ENCODE results near the gene DCLK3. TPM values are rescaled to one million over a fixed set of nuclear protein-coding genes. Genes with fewer than 3 reads are reported as not detected.

DCLK3 gene
- total and polyA plus RNA-seq, 10 of the 15 experiments (the other 5 are each of a cell fraction or from before 2014, with no cell fraction given), result not detected

GRCh38 chr3:36796881-36797280 is 32.5 kb upstream of the DCLK3 start:
- intact Hi-C loops (cut with micrococcal nuclease; ENCODE audit: unreplicated experiment), result loop anchor here (10.0 kb wide), 1 partner anchor 418 kb away; no protein-coding TSS in a partner anchor
- SMC1A ChIA-PET (ENCODE audit: uncharacterized antibody, unreplicated experiment), result no interaction called here
- in situ Hi-C loops (cut with MboI), result no loop called here
- RAD21 ChIA-PET (ENCODE audit: unreplicated experiment), result no interaction called here
- Histone ChIP-seq H3K27me3 (replicated peaks in 1 of 2; ENCODE audit: control insufficient read depth in 2 of 2, insufficient read depth in 2 of 2, low read length in 1 of 2) (no peaks in the 10 kb centered on the region; a peak in 1 of 4 replicates), H3K4me2 (ENCODE audit: control insufficient read depth, insufficient read depth) (no peak overlapping the region), H3K79me2 (ENCODE audit: control insufficient read depth, insufficient read depth, low read length) (no peaks in the 10 kb centered on the region), H3K36me3 (ENCODE audit: control insufficient read depth in 2 of 2, insufficient read depth in 2 of 2, low read length in 1 of 2) (no peaks in the 10 kb centered on the region), H3K27ac (ENCODE audit: control insufficient read depth, insufficient read depth) (no peak overlapping the region), H3K9ac (ENCODE audit: control insufficient read depth, insufficient read depth, low read length) (no peak overlapping the region), H3K9me3 (replicated peaks; ENCODE audit: control insufficient read depth, insufficient read depth, low read length) (no peaks in the 10 kb centered on the region), H3K4me3 (no peak overlapping the region), H3K4me1 (ENCODE audit: control insufficient read depth, insufficient read depth, low read length) (no peaks in the 10 kb centered on the region), H2AFZ (ENCODE audit: control insufficient read depth, low read depth, low read length) (no peak overlapping the region), H4K20me1 (ENCODE audit: control insufficient read depth, insufficient read depth) (no peaks in the 10 kb centered on the region)
- no peak for FAIRE-seq
- BruUV-seq (replicated peaks), result no TSS peak
- no peak for ATAC-seq
- no peak for DNase-seq (ENCODE audit: low read depth, low spot score)
- CTCF ChIA-PET, result no interaction called here
- POLR2A ChIA-PET, result no interaction called here
- no peak for TF ChIP-seq RELB (IDR thresholded peaks at IDR 0.05; ENCODE audit: low read depth)
- TF ChIP-seq RUNX3 (IDR thresholded peaks at IDR 0.05; ENCODE audit: low read length), result no peak
- TF ChIP-seq SUZ12 (IDR thresholded peaks at IDR 0.05; ENCODE audit: unreplicated experiment), result no peak
- TF ChIP-seq ATF7 (IDR thresholded peaks at IDR 0.05; ENCODE audit: low read depth), result no peak
- TF ChIP-seq DPF2 (IDR thresholded peaks at IDR 0.05), result no peak
- TF ChIP-seq YY1 (IDR thresholded peaks at IDR 0.05; ENCODE audit: low read depth, low read length), result no peak
- no peak for TF ChIP-seq SMAD5 (IDR thresholded peaks at IDR 0.05; ENCODE audit: low read depth)
- TF ChIP-seq SREBF2 (IDR thresholded peaks at IDR 0.05; ENCODE audit: low read length), result no peak
- no peak for TF ChIP-seq BCL3 (IDR thresholded peaks at IDR 0.05; ENCODE audit: borderline replicate concordance, insufficient read depth, low read depth, low read length, poor library complexity, severe bottlenecking)
- no peak for TF ChIP-seq JUNB (IDR thresholded peaks at IDR 0.05)
- TF ChIP-seq RFX5 (IDR thresholded peaks at IDR 0.05; ENCODE audit: low read depth, low read length), result no peak
- TF ChIP-seq RB1 (IDR thresholded peaks at IDR 0.05; ENCODE audit: borderline replicate concordance), result no peak
- no peak for TF ChIP-seq MYC (IDR thresholded peaks at IDR 0.05; ENCODE audit: insufficient read depth, insufficient read length, insufficient replicate concordance, low read length, severe bottlenecking)
- TF ChIP-seq ZBTB33 (IDR thresholded peaks at IDR 0.05), result no peak
- TF ChIP-seq CREB1 (IDR thresholded peaks at IDR 0.05; ENCODE audit: low read depth), result no peak
- TF ChIP-seq HDAC2 (IDR thresholded peaks at IDR 0.05), result no peak
- TF ChIP-seq ZBED1 (IDR thresholded peaks at IDR 0.05; ENCODE audit: borderline replicate concordance), result no peak
- TF ChIP-seq GABPA (IDR thresholded peaks at IDR 0.05; ENCODE audit: low read depth), result no peak
